T-helper 1 cell (primary cell): ENCODE measurements around the gene ACVR2B.

Experiments used
- DNase-seq, 5 donors: peaks; one replicate each; pipeline ENCODE4 v3.0.0-alpha.2; 2012 to 2020

Gene ACVR2B

GRCh38 chr3:38458796-38459498 lies 5.3 kb downstream of the ACVR2B start:
- DNase-seq = no peak

DNA sequence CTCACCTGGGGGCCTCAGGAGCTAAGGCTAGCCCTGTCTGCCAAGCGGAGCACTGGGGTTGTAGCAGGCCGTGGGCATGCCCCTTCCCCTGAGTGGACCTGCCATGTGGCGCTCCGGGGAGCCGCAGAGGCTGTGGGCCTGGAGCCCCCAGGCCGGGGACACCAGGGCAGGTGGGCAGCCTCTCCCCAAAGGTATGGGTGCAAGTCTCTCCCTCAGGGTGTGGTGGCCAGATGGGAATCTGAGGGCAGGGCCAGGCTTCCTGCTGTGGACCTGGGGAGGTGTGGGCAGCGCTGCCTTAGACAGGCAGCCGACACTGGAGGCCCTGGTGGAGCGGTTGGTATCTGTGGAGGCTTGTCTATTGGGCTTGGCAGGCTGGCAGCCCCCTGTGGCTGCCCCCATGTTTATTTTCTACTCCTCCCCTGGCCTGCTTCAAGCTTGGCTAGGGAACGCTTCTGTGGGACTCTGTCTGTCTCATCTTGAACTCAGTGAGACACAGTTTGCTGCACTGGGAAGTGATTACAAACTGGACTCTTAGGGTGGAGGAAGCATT lies 5.9 kb downstream of the ACVR2B start:
- DNase-seq = no peak

DNA sequence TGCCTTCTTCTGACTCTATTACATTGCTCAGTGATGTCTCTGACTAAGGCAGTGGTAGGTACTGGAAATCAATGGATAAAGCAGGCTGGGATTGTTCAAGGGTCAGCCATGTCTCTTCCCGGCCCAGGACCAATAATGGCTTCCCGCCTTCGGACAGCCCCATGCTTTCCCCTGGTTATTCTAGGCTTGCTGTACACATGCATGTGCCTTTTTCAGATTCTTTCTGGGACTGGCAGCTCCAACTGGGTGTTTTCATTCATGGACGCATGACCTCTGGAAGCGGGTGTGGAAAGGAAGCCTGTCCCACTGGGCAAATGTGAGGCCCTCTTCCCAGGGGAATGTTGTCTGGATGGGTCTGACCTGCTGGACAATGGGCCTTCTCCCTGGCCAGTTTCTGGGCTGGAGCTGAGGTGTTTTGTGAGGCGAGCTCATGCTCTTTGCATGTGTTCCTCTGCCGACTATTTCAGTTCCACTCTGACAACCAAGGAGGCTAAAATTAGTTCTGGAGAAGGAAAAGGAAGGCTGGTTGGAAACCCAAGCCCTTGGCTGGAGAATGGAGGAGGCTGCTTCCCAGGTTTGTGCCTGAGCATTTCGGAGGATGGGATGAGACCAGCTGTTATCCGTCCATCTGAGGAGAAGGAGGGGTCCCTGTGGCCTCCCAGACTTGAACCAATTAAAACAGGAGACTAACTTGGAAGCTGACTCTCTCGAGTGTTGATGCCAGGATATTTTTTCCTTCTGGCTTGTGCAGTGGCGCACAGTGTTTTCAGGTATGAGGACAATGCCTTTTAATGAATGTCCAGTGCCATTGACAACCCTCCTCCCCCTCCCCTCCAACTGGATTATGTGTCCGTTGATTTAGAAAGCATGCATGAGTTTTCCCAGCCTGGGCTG lies 6.9 kb downstream of the ACVR2B start:
- DNase-seq = no peak

GRCh38 chr3:38465588-38466154 lies 12.0 kb downstream of the ACVR2B start:
- DNase-seq = no peak

GRCh38 chr3:38468765-38469164 lies 15.1 kb downstream of the ACVR2B start:
- DNase-seq = no peak

GRCh38 chr3:38469852-38470251 lies 16.2 kb downstream of the ACVR2B start:
- no peak for DNase-seq

GRCh38 chr3:38471260-38471857 lies 17.7 kb downstream of the ACVR2B start:
- no peak for DNase-seq

GRCh38 chr3:38472342-38472741 lies 18.7 kb downstream of the ACVR2B start:
- no peak for DNase-seq

DNA sequence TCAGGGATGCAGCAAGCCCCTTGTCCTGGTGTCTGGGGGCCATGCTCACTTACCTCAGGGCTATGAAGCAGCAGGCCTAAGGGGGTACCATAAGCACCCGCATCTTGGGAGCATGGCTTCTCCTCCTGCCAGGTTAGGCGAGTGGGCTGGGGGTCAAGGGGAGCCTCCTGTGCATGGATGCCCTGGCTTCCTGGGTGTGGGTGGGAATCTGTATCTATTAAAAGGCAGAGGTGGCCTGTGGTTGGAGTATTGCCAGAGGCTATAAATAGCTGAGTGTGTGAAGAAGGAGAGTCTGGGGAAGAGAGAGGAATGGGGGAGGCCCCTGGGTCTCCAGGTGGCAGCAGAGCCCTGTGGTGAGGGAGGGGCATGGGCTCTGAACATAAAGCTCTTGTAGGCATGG lies 19.5 kb downstream of the ACVR2B start:
- DNase-seq = no peak

DNA sequence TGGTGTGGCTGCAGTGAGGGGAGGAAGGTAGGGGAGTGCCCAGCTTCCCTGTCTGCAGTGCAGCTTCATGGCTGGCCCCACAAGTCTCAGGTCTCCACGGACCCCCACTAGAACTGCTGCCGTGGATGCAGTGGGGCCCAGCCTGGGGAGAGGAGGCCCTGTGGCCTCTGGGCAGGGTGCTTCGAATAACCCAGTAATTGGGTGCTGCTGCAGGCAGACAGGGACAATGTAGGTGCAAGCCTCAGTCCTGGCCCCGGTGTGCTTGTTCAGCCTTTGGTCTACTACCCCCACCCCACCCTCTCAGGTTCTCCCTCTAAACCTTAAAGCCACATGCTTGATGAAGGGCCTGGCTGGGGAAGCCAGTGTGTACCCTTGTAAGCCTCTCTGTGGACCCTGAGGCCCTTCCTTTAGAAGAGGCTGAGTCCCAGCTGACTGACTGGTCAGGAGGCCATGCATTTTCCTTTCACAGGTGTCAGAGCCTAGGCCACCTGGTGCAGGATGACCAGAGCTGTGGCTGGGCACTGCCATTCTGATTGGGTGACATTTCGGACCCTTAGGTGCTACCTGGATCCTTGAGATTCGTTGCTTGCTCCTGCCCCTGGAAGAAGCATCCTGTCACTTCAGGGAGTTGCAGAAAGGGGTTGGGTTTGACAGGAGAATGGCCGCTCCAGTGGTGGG lies 21.4 kb downstream of the ACVR2B start:
- no peak for DNase-seq

DNA sequence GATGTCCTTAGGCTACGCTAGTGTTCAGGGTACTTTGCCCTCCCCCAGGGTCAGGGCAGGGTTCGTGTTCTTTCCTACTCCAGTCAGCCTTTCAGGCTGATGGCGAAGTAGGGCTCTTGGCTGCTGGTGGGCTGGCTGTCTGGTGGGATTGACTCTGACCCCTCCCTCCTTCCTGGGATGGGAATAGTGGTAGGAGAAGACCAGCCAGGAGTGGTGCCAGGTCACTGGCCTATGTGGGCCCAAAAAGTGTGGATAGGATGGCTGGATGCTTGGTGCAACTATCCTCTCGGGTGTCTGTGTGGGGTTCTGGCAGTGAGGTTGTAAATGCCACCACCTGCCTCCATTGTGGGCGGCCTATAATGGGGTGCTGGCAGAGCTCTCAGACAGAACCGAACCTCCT lies 22.0 kb downstream of the ACVR2B start:
- DNase-seq = no peak

DNA sequence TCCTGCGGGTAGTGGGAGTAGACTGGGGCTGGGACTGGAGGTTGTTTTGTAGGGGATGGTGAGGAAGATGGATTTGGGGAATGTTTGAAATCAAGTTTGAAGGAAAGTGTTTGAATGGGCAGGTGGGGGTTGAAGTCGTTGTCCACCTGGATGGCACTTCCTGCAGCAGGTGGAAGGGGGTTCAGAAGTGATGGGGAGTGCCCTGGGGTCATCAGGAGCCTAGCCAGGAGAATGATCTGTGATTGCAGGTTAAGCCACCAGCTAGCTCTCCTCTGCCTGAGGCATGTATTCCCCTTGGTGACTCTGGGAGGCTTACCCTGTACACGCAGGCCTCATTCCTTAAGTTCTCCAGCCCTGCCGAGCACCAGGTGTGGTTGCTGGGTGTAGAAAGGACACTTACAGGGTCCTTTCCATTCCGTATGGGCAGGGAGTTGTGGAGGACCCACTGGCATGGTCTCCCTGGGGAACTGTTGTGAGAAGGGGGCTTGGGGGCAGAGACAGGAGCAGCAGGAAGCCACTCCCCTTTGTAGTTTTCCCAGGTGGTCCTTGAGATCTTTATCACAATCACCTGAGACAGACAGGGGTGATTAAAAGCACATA lies 22.6 kb downstream of the ACVR2B start:
- no peak for DNase-seq

GRCh38 chr3:38477057-38477820 lies 23.5 kb downstream of the ACVR2B start:
- no peak for DNase-seq

- no peak for DNase-seq
These were observed 24.3 kb downstream of the ACVR2B start for GRCh38 chr3:38477839-38478450.

- DNase-seq = no peak
These were observed 25.2 kb downstream of the ACVR2B start for GRCh38 chr3:38478901-38479300.

GRCh38 chr3:38479431-38480092 lies 25.9 kb downstream of the ACVR2B start:
- DNase-seq = peak in 3 of 5 donors; percentile 23 to 49 (median 36)

- DNase-seq = no peak
These were observed 26.4 kb downstream of the ACVR2B start for GRCh38 chr3:38480093-38480445.

DNA sequence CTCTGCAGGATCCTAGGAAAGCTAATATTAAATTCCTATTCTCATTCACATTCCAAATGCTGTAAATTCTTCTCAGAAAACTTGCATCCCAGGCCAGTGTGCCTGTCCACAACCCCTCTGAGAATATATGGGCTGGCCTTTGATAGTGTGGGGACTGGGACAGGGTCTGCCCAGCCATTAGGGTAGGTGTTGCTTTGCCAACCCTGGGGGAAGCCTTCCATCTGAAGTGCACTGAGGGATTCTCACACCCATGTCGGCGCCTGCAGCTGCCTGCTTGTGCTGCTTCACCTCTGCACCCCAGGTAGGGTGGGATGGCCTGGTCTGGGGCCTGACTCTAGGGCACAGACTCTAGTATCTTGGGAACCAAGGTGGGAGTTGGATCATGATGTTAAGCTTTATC lies 27.2 kb downstream of the ACVR2B start:
- DNase-seq = no peak

- DNase-seq = no peak
These were observed 29.3 kb downstream of the ACVR2B start for GRCh38 chr3:38482951-38483350.

- DNase-seq = no peak
These were observed 33.6 kb downstream of the ACVR2B start for GRCh38 chr3:38487323-38487722.
